Measurements from ENCODE around the gene OGDH. TPM values are rescaled to one million over a fixed set of nuclear protein-coding genes. Genes with fewer than 3 reads are reported as not detected.
A peak's percentile ranks its signal among the peaks of the same experiment; 100 is the strongest.

Gene OGDH
- total RNA-seq, 1 donor from 2014 or later: 67.1 TPM

GRCh38 chr7:44603193-44603592 is 3.2 kb upstream of the OGDH start:
- H3K36me3 Mint-ChIP-seq (ENCODE audit: low read depth, unreplicated experiment): peaks cover 5% of the 10 kb centered on the region
- H3K9me3 Mint-ChIP-seq (ENCODE audit: unreplicated experiment): no peaks in the 10 kb centered on the region
- H3K4me1 Mint-ChIP-seq (ENCODE audit: unreplicated experiment): peaks cover 10% of the 10 kb centered on the region
- DNase-seq (ENCODE audit: low spot score): no peak
- no peak overlapping the region for H3K4me3 Mint-ChIP-seq (ENCODE audit: unreplicated experiment)
- H3K27me3 Mint-ChIP-seq (ENCODE audit: unreplicated experiment): peaks cover 8% of the 10 kb centered on the region
- TF ChIP-seq CTCF (IDR thresholded peaks at IDR 0.05; ENCODE audit: unreplicated experiment): no peak
- no peak overlapping the region for H3K27ac Mint-ChIP-seq (ENCODE audit: unreplicated experiment)

GRCh38 chr7:44604941-44605340 is 1.5 kb upstream of the OGDH start:
- DNase-seq (ENCODE audit: low spot score): no peak
- Mint-ChIP-seq H3K4me1 (ENCODE audit: unreplicated experiment) (peaks cover 13% of the 10 kb centered on the region), H3K9me3 (ENCODE audit: unreplicated experiment) (no peaks in the 10 kb centered on the region), H3K4me3 (ENCODE audit: unreplicated experiment) (no peak overlapping the region), H3K36me3 (ENCODE audit: low read depth, unreplicated experiment) (peaks cover 5% of the 10 kb centered on the region), H3K27ac (ENCODE audit: unreplicated experiment) (peak overlapping the region; percentile 15), H3K27me3 (ENCODE audit: unreplicated experiment) (peaks cover 6% of the 10 kb centered on the region)
- no peak for TF ChIP-seq CTCF (IDR thresholded peaks at IDR 0.05; ENCODE audit: unreplicated experiment)

- Mint-ChIP-seq H3K27ac (ENCODE audit: unreplicated experiment) (peak overlapping the region; percentile 92), H3K4me1 (ENCODE audit: unreplicated experiment) (peaks cover 13% of the 10 kb centered on the region), H3K9me3 (ENCODE audit: unreplicated experiment) (no peaks in the 10 kb centered on the region), H3K36me3 (ENCODE audit: low read depth, unreplicated experiment) (peaks cover 5% of the 10 kb centered on the region), H3K27me3 (ENCODE audit: unreplicated experiment) (peaks cover 6% of the 10 kb centered on the region), H3K4me3 (ENCODE audit: unreplicated experiment) (peak overlapping the region; percentile 97)
- no peak for DNase-seq (ENCODE audit: low spot score)
- no peak for TF ChIP-seq CTCF (IDR thresholded peaks at IDR 0.05; ENCODE audit: unreplicated experiment)
Observed at GRCh38 chr7:44607141-44608068, 978 bp downstream of the OGDH start.

- TF ChIP-seq CTCF (IDR thresholded peaks at IDR 0.05; ENCODE audit: unreplicated experiment): no peak
- no peak for DNase-seq (ENCODE audit: low spot score)
Observed at GRCh38 chr7:44608916-44609648, 2.7 kb downstream of the OGDH start.

More at GRCh38 chr7:44608916-44609648, 2.7 kb downstream of the OGDH start:
- Mint-ChIP-seq H3K27me3 (ENCODE audit: unreplicated experiment) (peaks cover 6% of the 10 kb centered on the region), H3K4me1 (ENCODE audit: unreplicated experiment) (peaks cover 13% of the 10 kb centered on the region), H3K4me3 (ENCODE audit: unreplicated experiment) (peak overlapping the region; percentile 17), H3K27ac (ENCODE audit: unreplicated experiment) (no peak overlapping the region), H3K9me3 (ENCODE audit: unreplicated experiment) (no peaks in the 10 kb centered on the region), H3K36me3 (ENCODE audit: low read depth, unreplicated experiment) (peaks cover 5% of the 10 kb centered on the region)
